Measurements from ENCODE around the gene DSCAM. TPM values are rescaled to one million over a fixed set of nuclear protein-coding genes. Genes with fewer than 3 reads are reported as not detected.

The DSCAM gene
- total RNA-seq, 3 donors from 2014 or later (not counting 1 experiment from before 2014, with no cell fraction given) = not detected

DNA sequence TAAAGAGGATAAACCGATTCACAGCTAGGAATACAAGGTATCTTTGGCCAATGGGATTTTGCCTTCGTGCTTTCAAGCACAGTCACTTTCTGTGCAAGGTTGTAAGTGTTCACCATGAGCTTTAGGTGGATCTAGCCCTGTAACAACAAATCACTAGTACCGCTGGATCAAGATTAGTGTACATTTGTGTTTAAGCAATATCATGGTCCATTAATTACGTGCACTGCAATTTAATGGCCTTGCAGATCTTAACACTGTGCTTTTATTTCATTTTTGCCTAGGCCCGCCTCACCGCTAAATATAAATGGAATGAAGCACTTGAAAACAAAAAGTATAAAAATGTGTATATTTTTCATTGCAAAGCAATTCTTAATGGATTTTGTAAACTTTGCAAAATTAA is 461.1 kb downstream of the DSCAM start:
- DNase-seq (no peak), ATAC-seq (no peak)
- Histone ChIP-seq H3K27me3 (ENCODE audit: control insufficient read depth, insufficient read depth, low read length) (no peaks in the 10 kb centered on the region), H3K4me3 (ENCODE audit: low read length) (no peak overlapping the region), H3K36me3 (ENCODE audit: control insufficient read depth, insufficient read depth, low read length) (no peaks in the 10 kb centered on the region), H3K9me3 (ENCODE audit: control insufficient read depth, insufficient read depth, low read length) (no peaks in the 10 kb centered on the region), H3K4me1 (ENCODE audit: control insufficient read depth, insufficient read depth, low read length) (no peaks in the 10 kb centered on the region), H3K27ac (ENCODE audit: low read length) (no peak overlapping the region)
- H3K27ac Mint-ChIP-seq = no peak overlapping the region
- H3K36me3 Mint-ChIP-seq = no peaks in the 10 kb centered on the region
- TF ChIP-seq, protein P1, sequence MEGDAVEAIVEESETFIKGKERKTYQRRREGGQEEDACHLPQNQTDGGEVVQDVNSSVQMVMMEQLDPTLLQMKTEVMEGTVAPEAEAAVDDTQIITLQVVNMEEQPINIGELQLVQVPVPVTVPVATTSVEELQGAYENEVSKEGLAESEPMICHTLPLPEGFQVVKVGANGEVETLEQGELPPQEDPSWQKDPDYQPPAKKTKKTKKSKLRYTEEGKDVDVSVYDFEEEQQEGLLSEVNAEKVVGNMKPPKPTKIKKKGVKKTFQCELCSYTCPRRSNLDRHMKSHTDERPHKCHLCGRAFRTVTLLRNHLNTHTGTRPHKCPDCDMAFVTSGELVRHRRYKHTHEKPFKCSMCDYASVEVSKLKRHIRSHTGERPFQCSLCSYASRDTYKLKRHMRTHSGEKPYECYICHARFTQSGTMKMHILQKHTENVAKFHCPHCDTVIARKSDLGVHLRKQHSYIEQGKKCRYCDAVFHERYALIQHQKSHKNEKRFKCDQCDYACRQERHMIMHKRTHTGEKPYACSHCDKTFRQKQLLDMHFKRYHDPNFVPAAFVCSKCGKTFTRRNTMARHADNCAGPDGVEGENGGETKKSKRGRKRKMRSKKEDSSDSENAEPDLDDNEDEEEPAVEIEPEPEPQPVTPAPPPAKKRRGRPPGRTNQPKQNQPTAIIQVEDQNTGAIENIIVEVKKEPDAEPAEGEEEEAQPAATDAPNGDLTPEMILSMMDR (IDR thresholded peaks at IDR 0.05) = no peak
- no peak overlapping the region for H3K4me3 Mint-ChIP-seq
- 84% methylated on average over 6 of the region's 6 CpGs for WGBS (ENCODE audit: insufficient coverage)
- H3K9me3 Mint-ChIP-seq = peaks cover 0 to 2% of the 10 kb centered on the region in 2 donors
- H3K27me3 Mint-ChIP-seq (ENCODE audit: low read depth in 2 of 2) = peaks cover 0 to 8% of the 10 kb centered on the region in 2 donors
- intact Hi-C loops (cut with micrococcal nuclease) = no loop called here
- no peaks in the 10 kb centered on the region for H3K4me1 Mint-ChIP-seq

DNA sequence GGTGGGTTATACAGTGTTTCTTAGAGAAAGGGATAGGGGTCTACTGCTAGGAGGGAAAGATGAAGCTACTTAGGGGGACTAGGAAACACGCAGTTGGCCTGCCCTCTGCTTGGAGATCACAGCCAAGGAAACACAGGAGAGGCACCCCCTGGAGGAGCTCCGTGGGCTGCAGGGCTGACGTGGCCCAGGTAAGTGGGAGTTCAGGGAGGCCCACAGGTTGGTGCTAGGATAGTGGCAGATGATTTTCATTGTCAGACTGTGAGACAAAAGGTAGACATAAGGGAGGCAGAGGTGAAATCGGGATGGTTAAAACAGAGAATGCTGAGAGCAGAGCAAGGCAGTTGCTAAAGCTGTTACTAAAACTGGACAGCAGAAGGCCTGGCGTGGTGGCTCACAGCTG is 463.0 kb downstream of the DSCAM start:
- no peaks in the 10 kb centered on the region for H3K27me3 ChIP-seq (ENCODE audit: control insufficient read depth, insufficient read depth, low read length)
- no peak overlapping the region for H3K27ac Mint-ChIP-seq
- no peaks in the 10 kb centered on the region for H3K36me3 ChIP-seq (ENCODE audit: control insufficient read depth, insufficient read depth, low read length)
- H3K27ac ChIP-seq (ENCODE audit: low read length) = no peak overlapping the region
- peaks cover 2 to 6% of the 10 kb centered on the region in 2 donors for H3K9me3 Mint-ChIP-seq
- peaks cover 0 to 5% of the 10 kb centered on the region in 2 donors for H3K27me3 Mint-ChIP-seq (ENCODE audit: low read depth in 2 of 2)
- 86% methylated on average over 5 of the region's 5 CpGs for WGBS (ENCODE audit: insufficient coverage)
- H3K4me3 ChIP-seq (ENCODE audit: low read length) = no peak overlapping the region
- no peaks in the 10 kb centered on the region for H3K4me1 ChIP-seq (ENCODE audit: control insufficient read depth, insufficient read depth, low read length)
- no peak overlapping the region for H3K4me3 Mint-ChIP-seq
- no peaks in the 10 kb centered on the region for H3K4me1 Mint-ChIP-seq
- ATAC-seq (no peak), DNase-seq (no peak)
- H3K36me3 Mint-ChIP-seq = no peaks in the 10 kb centered on the region
- intact Hi-C loops (cut with micrococcal nuclease) = no loop called here
- no peaks in the 10 kb centered on the region for H3K9me3 ChIP-seq (ENCODE audit: control insufficient read depth, insufficient read depth, low read length)
- TF ChIP-seq, protein P1 (IDR thresholded peaks at IDR 0.05) = no peak

DNA sequence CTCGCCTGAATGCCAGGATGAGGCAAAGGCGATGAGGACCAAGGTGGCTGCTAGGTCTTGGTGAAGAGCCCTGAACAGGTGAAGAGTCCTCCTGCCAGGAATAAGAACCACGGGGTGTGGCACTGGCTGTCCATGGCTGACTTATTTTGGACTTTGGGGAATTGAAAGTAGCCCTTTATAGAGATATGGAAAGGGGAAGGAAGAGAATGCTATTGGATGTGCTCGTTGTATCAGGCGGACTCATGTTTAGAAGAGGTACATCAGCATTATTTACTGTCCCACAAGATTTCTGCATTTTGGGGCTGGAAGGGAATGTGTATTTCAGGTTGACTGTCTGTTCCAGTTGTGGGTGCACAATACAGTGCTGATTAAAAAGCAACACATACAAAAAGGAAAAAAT is 465.8 kb downstream of the DSCAM start:
- Histone ChIP-seq H3K27me3 (ENCODE audit: control insufficient read depth, insufficient read depth, low read length) (no peaks in the 10 kb centered on the region), H3K27ac (ENCODE audit: low read length) (no peak overlapping the region), H3K36me3 (ENCODE audit: control insufficient read depth, insufficient read depth, low read length) (no peaks in the 10 kb centered on the region), H3K4me3 (ENCODE audit: low read length) (no peak overlapping the region), H3K9me3 (ENCODE audit: control insufficient read depth, insufficient read depth, low read length) (no peaks in the 10 kb centered on the region), H3K4me1 (ENCODE audit: control insufficient read depth, insufficient read depth, low read length) (no peaks in the 10 kb centered on the region)
- intact Hi-C loops (cut with micrococcal nuclease) = no loop called here
- no peak for ATAC-seq
- peaks cover 2 to 6% of the 10 kb centered on the region in 2 donors for H3K9me3 Mint-ChIP-seq
- H3K27ac Mint-ChIP-seq = no peak overlapping the region
- H3K4me3 Mint-ChIP-seq = no peak overlapping the region
- WGBS (ENCODE audit: insufficient coverage) = 73% methylated on average over 5 of the region's 5 CpGs
- TF ChIP-seq, protein P1 (IDR thresholded peaks at IDR 0.05) = no peak
- no peaks in the 10 kb centered on the region for H3K4me1 Mint-ChIP-seq
- H3K36me3 Mint-ChIP-seq = no peaks in the 10 kb centered on the region
- peaks cover 0 to 5% of the 10 kb centered on the region in 2 donors for H3K27me3 Mint-ChIP-seq (ENCODE audit: low read depth in 2 of 2)
- DNase-seq = no peak

Measured in natural killer cell (primary cell).